ENCODE measurements around the gene BIVM.

The BIVM gene

GRCh38 chr13:102788683-102789082 lies 10.2 kb upstream of the BIVM start:
- DNase-seq: no peak

GRCh38 chr13:102792396-102792795 lies 6.5 kb upstream of the BIVM start:
- no peak for DNase-seq

GRCh38 chr13:102793611-102794355 lies 5.1 kb upstream of the BIVM start:
- DNase-seq: no peak

- no peak for DNase-seq
Measured at GRCh38 chr13:102799426-102800144, 666 bp downstream of the BIVM start.

- DNase-seq: peak; percentile 84 to 87
Measured at GRCh38 chr13:102800145-102801041, 1.5 kb downstream of the BIVM start.

GRCh38 chr13:102805680-102806079 lies 6.8 kb downstream of the BIVM start:
- no peak for DNase-seq

GRCh38 chr13:102807699-102808098 lies 8.8 kb downstream of the BIVM start:
- DNase-seq: no peak

- DNase-seq: no peak
Measured at GRCh38 chr13:102812611-102813287, 13.8 kb downstream of the BIVM start.

GRCh38 chr13:102814025-102814607 lies 15.2 kb downstream of the BIVM start:
- DNase-seq: no peak

- DNase-seq: no peak
Measured at GRCh38 chr13:102814793-102815192, 15.9 kb downstream of the BIVM start.

GRCh38 chr13:102815788-102816187 lies 16.9 kb downstream of the BIVM start:
- no peak for DNase-seq

- no peak for DNase-seq
Measured at GRCh38 chr13:102816708-102817107, 17.8 kb downstream of the BIVM start.

- DNase-seq: no peak
Measured at GRCh38 chr13:102817241-102817640, 18.3 kb downstream of the BIVM start.

- no peak for DNase-seq
Measured at GRCh38 chr13:102817907-102818306, 19.0 kb downstream of the BIVM start.

GRCh38 chr13:102825400-102825799 lies 26.5 kb downstream of the BIVM start:
- DNase-seq: no peak

- DNase-seq: no peak
Measured at GRCh38 chr13:102825921-102826706, 27.2 kb downstream of the BIVM start.

- no peak for DNase-seq
Measured at GRCh38 chr13:102830646-102831045, 31.7 kb downstream of the BIVM start.

- DNase-seq: no peak
Measured at GRCh38 chr13:102836471-102836870, 37.6 kb downstream of the BIVM start.

- no peak for DNase-seq
Measured at GRCh38 chr13:102838273-102838672, 39.4 kb downstream of the BIVM start.

- no peak for DNase-seq
Measured at GRCh38 chr13:102838982-102839381, 40.1 kb downstream of the BIVM start.

- DNase-seq: no peak
Measured at GRCh38 chr13:102839462-102839861, 40.5 kb downstream of the BIVM start.

GRCh38 chr13:102845289-102845629 lies 46.3 kb downstream of the BIVM start:
- DNase-seq: no peak
